GM21737 (cell line): ENCODE measurements around the gene CCDC66.
A peak's percentile ranks its signal among the peaks of the same experiment; 100 is the strongest.
"Not testable (repeated sequence)": the region's sequence is repeated elsewhere in the genome, so short reads cannot be mapped to it uniquely, and the experiment has no call there.

Source experiments
- ATAC-seq: cut with Tn5 transposase; IDR thresholded peaks from one replicate; pipeline ENCODE4 v1.9.1; 2021; ENCODE audit warnings: mild to moderate bottlenecking, moderate library complexity; ENCODE audit not compliant: unreplicated experiment

CCDC66 gene

GRCh38 chr3:56556908-56557830 is at the start of gene CCDC66:
CCDC66 (plus strand) TSS chr3:56557175; CDS start chr3:56557243, 68 bp downstream.
- ATAC-seq = peak; percentile 99

DNA sequence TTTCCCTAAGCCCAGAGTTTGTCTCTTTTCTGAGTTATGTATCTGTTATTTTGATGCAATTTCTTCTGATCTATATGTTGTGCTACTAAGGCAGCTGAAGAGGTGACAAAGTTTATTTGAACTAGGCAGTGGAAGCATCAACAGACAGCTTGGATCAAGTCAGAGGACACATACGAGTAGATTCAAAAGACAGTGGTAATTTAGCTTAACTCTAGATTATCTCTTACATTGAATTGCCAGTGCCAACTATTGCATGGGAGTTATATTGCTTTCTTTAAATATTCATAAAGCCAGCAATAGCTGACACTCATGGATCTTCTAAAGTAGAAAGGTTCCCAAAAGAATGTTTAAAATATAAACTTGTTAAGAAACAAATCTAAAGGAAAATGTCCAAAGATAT is 37.3 kb upstream of the CCDC66 start:
- no peak for ATAC-seq

DNA sequence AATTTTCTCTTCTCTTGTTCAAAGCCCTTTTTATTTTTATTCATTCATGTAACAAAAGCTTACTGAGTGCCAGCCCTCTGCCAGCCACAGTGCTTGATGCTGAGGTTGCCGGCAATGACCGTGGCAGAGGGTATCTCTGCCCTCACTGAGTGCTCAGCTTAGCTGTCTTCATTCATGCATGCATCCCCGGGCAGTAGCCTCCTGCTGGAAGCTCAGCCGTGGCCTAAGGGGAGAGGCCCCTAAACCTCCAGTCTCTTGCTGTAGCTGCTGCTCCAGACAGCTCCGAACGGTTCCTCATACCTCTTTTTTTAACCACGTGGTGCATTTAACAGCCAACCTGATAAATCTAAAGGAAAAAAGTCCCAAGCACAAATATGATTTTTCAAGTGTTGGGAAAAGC is 34.6 kb upstream of the CCDC66 start:
- no peak for ATAC-seq

GRCh38 chr3:56525291-56525690 is 31.7 kb upstream of the CCDC66 start:
- no peak for ATAC-seq

DNA sequence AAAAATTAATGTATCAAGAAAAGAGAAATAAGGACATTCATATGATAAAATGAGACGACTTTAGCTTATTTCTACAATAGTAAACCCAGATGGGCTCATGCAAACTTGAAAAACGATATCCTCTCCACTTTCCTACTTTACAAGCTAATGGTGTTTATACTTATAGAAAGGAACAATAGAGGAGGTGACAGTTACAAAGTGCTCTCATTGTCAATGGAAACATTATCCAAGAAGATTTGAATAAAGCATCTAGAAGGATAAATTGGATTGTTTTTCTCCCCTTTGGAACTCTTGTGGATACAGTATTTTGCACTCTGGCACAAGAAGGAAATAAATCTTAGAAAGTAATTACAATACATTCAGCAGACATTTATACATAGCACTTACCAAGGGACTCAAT is 20.2 kb upstream of the CCDC66 start:
- ATAC-seq = no peak

GRCh38 chr3:56547486-56547885 is 9.5 kb upstream of the CCDC66 start:
- no peak for ATAC-seq

- ATAC-seq = peak; percentile 18
Observed at GRCh38 chr3:56557831-56558170, 826 bp downstream of the CCDC66 start.

DNA sequence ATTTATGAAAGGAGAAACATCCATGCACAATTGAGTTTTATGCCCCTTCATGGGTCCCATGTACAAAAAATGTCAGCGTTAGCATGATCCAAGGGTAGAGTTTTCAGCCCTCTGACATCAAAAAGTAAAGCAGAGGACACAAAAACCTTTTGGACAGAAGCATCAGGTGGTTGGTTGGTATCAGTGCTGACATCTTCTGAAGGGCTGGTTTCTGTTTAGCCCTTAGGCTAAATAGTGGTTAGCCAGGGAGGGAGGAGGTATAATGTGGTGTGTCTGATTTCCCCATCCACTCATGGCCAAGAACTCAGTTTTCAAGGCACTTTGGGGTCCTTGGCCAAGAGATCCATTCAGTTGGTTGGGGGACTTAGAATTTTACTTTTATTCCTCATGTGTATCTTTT is 16.5 kb downstream of the CCDC66 start:
- ATAC-seq = no peak

DNA sequence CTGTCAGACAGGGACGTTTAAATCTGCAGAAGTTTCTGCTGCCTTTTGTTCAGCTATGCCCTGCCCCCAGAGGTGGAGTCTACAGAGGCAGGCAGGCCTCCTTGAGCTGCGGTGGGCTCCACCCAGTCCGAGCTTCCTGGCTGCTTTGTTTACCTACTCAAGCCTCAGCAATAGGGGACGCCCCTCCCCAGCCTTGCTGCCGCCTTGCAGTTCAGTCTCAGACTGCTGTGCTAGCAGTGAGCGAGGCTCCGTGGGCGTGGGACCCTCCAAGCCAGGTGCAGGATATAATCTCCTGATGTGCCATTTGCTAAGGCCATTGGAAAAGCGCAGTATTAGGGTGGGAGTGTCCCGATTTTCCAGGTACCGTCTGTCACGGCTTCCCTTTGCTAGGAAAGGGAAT is 25.0 kb downstream of the CCDC66 start:
- ATAC-seq = not testable (repeated sequence)

DNA sequence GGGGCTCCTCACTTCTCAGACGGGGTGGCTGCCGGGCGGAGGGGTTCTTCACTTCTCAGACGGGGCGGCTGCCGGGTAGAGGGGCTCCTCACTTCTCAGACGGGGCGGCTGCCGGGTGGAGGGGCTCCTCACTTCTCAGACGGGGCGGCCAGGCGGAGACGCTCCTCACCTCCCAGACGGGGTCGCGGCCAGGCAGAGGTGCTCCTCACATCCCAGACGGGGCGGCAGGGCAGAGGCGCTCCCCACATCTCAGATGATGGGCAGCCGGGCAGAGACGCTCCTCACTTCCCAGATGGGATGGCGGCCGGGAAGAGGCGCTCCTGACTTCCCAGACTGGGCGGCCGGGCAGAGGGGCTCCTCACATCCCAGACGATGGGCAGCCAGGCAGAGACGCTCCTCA is 27.3 kb downstream of the CCDC66 start:
- ATAC-seq = not testable (repeated sequence)

DNA sequence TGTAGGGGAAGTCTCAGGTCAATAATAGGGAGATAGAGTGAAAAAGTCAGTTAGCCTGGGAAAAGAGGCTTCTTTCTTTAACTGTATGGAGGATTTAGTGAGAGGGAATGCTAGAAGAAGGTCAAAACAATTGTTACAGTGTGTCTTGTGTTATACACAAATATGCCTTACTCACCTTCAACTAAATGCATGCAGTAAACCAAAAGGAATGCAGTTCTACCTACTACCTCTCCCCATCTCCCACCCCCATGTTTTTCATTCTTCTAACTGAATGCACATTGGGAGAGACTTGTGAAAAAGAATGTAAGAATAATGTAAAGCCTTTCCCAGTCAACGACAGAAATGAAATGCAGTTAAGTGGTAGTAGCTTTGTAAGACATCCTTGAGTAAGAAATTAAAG is 33.8 kb downstream of the CCDC66 start:
- no peak for ATAC-seq

DNA sequence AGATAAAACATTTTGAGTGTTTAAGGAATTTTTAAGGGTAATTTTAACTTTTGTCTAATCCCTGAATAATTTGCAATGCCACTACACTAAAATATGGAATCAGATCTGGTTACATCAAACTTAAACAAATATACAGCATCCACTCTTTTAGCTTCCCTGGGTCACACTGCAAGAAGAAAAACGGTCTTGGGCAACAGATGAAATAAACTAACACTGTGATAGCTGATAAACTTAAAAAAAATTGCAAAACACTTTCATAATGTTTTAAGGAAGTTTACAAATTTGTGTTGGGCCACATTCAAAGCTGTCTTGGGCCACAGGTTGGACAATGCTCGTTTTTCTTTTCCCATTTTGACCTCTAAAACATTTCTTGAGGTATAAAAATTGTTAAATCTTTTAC is 34.3 kb downstream of the CCDC66 start:
- no peak for ATAC-seq

DNA sequence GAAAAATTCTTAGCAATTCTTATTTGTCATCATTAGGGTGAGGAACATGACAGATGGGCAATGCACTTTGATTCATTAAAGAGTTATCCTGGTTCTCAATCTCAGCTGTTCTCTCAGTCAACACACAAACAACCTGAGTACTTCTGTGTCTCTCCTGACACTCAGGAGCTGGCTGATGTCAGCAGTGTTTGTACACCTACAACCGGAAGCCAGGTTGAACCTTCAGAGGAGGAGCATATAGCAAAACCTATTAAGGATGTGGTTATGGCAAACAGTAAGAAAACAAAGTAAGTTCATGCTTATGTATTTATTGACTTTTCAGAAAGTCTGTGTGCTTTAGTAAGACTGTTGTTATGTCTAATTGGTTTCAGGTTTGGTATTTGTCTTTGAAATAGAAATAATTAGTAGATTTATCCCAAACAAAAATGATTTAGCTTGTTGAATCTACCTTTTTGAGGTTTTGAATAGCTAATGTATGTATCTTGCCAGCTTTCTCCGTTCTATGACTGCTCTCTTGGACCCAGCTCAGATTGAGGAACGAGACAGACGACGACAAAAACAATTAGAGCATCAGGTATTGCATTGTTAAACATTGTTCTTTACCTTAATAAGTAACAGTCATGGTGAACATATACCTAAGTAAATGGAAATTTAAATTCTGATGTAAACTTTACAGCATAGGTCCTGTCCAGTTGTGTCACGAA is 36.6 kb downstream of the CCDC66 start:
- no peak for ATAC-seq

DNA sequence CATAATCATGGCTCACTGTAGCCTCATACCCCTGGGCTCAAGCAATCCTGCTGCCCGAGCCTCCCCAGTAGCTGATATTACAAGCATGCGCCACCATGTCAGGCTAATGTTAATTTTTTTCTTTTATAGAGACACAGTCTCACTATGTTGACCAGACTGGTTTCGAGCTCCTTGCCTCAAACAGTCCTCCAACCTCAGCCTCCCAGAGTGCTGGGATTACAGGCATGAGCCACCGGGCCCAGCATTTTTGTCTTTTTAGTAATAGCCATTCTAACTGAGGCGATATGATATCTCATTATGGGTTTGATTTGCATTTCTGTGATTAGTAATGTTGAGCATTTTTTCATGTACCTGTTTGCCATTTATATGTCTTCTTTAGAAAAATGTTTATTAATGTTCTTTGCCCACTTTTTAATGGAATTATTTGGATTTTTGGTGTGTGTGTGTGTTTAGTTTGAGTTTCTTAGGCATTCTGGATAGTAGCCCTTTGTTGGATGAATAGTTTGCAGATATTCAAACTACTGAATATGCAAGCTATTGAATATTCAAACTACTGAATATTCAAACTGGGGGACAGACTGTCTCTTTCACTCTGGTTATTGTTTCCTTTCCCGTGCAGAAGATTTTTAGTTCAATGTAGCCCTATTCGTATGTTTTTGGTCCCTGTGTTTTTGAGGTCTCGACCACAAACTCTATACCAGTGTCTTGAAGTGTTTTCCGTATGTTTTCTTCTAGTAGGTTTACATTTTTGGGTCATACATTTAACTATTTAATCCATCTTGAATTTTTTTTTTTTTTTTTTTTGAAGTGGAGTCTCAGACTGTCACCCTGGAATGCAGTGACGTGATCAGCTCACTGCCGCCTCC is 39.2 kb downstream of the CCDC66 start:
- ATAC-seq = no peak

DNA sequence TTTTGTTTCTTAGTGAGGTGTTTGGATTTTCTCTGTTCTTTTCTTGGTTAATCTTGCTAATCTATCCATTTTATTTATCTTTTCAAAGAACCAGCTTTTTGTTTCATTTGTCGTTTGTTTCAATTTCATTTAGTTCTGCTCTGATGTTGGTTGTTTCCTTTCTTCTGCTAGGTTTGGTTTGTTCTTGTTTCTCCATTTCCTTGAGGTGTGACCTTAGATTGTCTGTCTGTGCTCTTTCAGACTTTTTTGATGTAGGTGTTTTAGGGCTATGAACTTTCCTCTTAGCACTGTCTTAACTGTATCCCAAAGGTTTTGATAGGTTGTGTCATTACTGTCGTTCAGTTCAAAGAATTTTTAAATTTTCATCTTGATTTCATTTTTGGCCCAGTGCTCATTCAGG is 51.5 kb downstream of the CCDC66 start:
- ATAC-seq = not testable (repeated sequence)

DNA sequence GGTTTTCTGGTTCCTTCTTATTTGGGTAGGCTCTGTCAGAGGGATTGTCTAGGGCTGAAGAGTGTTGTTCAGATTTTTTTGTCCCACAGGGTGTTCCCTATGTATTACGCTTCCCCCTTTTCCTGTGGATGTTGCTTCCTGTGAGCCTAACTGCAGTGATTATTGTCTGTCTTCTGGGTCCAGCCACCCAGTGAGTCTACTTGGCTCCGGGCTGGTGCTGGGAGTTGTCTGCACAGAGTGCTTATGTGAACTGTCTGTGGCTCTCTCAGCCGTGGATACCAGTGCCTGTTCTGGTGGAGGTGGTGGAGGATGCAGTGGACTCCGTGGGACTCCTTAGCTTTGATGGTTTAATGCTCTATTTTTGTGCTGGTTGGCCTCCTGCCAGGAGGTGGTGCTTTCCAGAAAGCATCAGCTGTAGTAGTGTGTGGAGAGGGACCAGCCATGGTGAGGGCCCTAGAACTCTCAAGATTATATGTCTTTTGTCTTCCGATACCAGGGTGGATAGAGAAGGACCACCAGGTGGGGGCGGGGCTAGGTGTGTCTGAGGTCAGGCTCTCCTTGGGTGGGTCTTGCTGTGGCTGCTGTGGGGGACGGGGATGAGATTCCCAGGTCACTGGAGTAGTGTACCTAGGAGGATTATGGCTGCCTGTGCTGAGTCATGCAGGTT is 53.8 kb downstream of the CCDC66 start:
- no peak for ATAC-seq

- no peak for ATAC-seq
Observed at GRCh38 chr3:56611364-56611763, 54.4 kb downstream of the CCDC66 start.

DNA sequence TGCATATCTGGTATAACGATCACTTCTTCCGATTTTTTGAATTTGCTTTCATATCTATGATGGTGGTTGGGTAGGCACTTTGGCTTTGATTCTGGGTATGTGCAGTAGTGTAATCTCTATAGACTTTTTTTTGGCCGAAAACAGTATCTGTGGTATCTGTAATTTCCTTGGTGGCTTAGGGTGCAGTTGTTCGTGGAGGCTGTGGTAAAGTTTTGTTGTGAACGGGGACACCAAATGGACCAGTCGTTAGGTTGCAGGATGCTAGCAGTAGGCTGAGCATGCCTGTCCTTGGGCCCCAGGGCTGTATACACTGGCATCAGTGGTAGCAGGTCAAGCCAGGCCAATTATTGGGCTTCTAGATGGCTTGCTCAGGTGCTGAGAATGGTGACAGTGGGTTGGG is 55.2 kb downstream of the CCDC66 start:
- no peak for ATAC-seq

DNA sequence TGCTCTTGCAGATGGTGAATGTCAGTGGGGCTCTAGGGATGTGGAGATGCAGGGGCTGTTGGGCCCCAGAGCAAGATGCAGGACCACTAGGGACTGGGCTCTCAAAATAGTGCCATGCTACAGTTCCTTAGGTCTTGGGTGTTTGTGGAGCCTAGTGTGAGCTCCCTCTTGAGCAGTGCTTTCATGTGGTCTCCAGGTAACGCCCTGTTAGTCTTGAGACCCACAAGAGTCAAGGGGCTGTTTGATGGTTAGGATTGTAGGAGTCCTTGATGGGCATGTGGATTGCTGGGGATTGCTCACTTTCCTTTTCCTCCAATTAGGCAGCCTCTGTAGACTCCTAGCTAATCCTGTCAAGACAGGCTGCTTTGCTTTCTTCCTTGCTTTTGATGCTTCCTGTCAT is 56.0 kb downstream of the CCDC66 start:
- no peak for ATAC-seq

- ATAC-seq = no peak
Observed at GRCh38 chr3:56616478-56617006, 59.6 kb downstream of the CCDC66 start.

- no peak for ATAC-seq
Observed at GRCh38 chr3:56620371-56620770, 63.4 kb downstream of the CCDC66 start.
